ENCODE data around the gene PRDM11. TPM values are rescaled to one million over a fixed set of nuclear protein-coding genes. Genes with fewer than 3 reads are reported as not detected.
A peak's percentile ranks its signal among the peaks of the same experiment; 100 is the strongest.
"Not testable (repeated sequence)": the region's sequence is repeated elsewhere in the genome, so short reads cannot be mapped to it uniquely, and the experiment has no call there.

PRDM11 gene
- polyA plus RNA-seq, 4 donors = 18.9 to 24.1 (median 20.5) TPM

DNA sequence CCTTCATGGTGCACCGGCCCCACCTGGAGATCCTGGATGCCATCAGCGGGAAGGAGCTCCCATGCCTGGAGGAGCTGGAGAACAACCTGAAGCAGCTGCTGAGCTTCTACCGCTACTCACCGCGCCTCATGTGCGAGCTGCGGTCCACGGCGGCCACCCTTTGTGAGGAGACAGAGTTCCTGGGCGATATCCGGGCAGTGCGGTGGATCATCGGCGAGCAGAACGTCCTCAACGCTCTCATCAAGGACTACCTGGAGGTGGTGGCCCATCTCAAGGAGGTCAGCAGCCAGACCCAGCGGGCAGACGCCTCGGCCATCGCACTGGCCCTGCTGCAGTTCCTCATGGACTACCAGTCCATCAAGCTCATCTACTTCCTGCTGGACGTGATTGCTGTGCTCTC lies 80.5 kb downstream of the PRDM11 start:
- no peak for DNase-seq (ENCODE audit: low read depth in 4 of 4, low spot score in 3 of 4)

- DNase-seq (ENCODE audit: low read depth in 4 of 4, low spot score in 3 of 4) = no peak
Measured at GRCh38 chr11:45227836-45228235, 81.4 kb downstream of the PRDM11 start.

- DNase-seq (ENCODE audit: low read depth in 4 of 4, low spot score in 3 of 4) = no peak
Measured at GRCh38 chr11:45229401-45230020, 83.1 kb downstream of the PRDM11 start.

- DNase-seq (ENCODE audit: low read depth in 4 of 4, low spot score in 3 of 4) = no peak
Measured at GRCh38 chr11:45232341-45233080, 86.1 kb downstream of the PRDM11 start.

- DNase-seq (ENCODE audit: low read depth in 4 of 4, low spot score in 3 of 4) = no peak
Measured at GRCh38 chr11:45233121-45233803, 86.8 kb downstream of the PRDM11 start.

- DNase-seq (ENCODE audit: low read depth in 4 of 4, low spot score in 3 of 4) = no peak
Measured at GRCh38 chr11:45233804-45234170, 87.3 kb downstream of the PRDM11 start.

- no peak for DNase-seq (ENCODE audit: low read depth in 4 of 4, low spot score in 3 of 4)
Measured at GRCh38 chr11:45234306-45235006, 88.0 kb downstream of the PRDM11 start.

DNA sequence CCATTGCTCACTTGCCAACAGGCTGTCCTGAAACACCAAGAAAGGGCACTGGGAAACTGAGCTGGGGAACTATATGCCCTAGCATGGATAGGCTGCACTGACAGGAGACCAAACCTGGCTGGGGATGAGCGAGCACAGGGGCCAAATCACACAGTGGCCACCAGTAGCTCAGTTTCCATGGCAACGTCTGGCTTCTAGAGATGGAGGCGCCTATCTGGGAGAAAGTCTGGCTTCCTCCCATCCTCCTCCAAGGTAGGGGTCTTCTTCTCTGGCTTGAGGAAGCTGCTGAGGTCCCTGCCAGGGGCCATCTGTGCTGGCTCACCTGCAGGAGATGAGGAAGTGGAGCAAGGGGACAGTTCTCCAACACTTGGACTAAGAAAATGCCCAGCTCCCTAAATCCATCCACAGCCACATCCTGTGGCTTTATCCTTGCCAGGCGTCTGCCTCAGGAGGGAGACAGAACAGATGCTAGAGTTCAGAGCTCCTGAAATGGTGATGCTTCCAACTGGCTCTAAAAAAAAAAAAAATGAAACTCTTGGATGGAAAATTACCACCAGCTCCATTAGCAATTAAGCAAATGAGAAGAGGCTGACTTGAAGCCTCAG lies 91.4 kb downstream of the PRDM11 start:
- no peak for DNase-seq (ENCODE audit: low read depth in 4 of 4, low spot score in 3 of 4)

GRCh38 chr11:45238724-45239123 lies 92.3 kb downstream of the PRDM11 start:
- DNase-seq (ENCODE audit: low read depth in 4 of 4, low spot score in 3 of 4) = no peak

- DNase-seq (ENCODE audit: low read depth in 4 of 4, low spot score in 3 of 4) = no peak
Measured at GRCh38 chr11:45239733-45240132, 93.3 kb downstream of the PRDM11 start.

DNA sequence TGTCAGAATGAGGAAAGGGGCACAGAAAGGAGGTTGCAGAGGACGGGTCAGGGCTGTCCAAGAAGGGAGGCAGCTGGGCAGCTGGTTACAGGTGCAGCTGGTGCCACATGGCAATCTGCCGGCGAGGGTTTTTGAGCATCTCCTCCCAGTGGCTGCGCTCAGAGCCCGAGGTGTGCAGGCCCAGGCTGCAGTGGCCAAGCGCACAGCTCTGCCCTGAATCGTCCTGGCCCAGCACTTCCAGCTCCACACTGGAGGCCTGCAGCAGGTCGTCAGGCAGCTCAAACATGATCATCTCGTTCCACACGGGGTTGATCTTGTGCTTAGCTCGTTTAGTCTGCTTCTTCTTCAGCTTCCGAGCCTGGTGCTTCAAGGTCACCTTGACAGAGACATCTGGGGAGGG lies 97.5 kb downstream of the PRDM11 start:
- no peak for DNase-seq (ENCODE audit: low read depth in 4 of 4, low spot score in 3 of 4)

DNA sequence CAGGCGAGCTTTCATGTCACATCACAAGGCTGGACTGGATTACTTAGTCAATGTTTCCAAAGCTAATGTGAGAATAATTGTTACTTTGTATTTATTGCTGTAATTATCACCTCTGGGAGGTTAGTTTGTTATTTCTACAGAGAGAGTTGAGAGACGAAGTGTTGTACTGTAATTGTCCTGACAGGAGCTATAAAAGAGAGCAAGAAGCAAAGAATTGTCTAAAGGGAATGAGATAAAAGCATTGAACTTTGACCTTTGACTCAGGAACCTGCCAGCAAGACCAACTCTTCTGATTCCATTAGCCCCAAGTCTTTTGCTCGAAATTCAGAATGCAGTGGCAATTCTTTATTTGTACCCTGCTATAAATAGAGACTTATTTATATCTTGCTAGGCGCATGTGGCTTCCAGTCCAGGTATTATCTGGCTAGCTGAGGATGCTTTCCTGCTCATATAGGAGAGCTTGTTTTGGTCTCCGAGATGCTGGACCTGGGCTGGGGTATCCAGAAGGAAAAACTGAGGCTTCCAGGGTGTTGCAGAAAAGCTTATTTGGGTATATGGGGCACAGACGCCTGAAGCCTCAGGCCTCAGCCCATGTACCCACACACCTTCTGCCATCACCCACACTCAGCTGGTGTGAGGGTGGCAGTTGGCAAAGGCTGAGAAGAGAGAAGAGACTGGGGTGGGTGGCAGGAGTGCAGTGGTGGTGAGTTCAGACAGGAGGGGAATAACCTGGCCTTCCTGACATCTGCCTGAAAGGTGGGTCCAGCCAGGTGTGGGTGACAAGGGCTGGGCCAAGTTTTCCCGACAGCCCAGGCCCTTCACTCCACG lies 99.0 kb downstream of the PRDM11 start:
- DNase-seq (ENCODE audit: low read depth in 4 of 4, low spot score in 3 of 4) = no peak

DNA sequence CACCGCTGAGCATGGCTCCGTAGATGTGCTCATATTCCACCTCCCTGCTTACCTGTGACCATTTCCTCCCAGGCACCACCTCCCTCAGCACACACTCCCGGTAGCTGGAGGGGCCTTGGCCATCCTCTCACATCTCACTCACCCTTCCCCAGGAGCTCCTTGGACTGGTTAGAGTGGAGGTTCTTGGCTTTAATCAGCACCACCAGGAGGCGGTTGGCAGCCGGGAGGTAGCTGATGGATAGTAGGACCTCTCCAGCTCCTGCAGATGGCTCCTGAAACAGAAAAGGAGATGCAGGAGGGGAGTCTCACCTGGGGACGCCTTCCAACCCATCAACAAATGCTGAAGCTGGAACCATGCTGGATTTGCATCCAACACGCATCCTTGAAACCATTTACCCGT lies 99.8 kb downstream of the PRDM11 start:
- DNase-seq (ENCODE audit: low read depth in 4 of 4, low spot score in 3 of 4) = no peak

DNA sequence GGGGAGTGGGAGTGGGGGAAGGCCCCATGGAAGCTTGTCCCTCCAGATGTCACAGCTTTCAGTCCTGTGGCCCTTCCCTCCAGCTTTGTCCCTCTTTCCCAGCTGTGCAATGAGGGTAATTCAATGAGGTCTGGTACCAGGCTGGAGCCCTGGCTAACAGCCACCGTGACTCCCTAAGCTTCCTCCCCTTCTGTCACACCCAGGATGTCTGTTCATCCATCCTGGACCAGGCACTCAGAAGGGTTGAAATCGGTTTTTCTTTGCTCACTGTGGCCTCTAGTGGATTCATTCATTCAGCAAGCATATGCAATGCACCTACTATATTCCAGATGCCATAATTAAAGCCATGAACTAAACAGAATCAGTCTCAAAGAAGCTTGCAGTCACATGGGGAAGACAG lies 101.0 kb downstream of the PRDM11 start:
- no peak for DNase-seq (ENCODE audit: low read depth in 4 of 4, low spot score in 3 of 4)

- no peak for DNase-seq (ENCODE audit: low read depth in 4 of 4, low spot score in 3 of 4)
Measured at GRCh38 chr11:45248501-45249011, 102.1 kb downstream of the PRDM11 start.

DNA sequence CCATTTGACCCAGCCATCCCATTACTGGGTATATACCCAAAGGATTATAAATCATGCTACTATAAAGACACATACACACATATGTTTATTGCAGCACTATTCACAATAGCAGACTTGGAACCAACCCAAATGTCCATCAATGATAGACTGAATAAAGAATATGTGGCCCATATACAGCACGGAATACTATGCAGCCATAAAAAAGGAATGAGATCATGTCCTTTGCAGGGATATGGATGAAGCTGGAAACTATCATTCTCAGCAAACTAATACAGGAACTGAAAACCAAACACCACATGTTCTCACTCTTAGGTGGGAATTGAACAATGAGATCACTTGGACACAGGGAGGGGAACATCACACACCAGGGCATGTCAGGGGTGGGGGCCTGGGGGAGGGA lies 102.9 kb downstream of the PRDM11 start:
- not testable (repeated sequence) for DNase-seq (ENCODE audit: low read depth in 4 of 4, low spot score in 3 of 4)

DNA sequence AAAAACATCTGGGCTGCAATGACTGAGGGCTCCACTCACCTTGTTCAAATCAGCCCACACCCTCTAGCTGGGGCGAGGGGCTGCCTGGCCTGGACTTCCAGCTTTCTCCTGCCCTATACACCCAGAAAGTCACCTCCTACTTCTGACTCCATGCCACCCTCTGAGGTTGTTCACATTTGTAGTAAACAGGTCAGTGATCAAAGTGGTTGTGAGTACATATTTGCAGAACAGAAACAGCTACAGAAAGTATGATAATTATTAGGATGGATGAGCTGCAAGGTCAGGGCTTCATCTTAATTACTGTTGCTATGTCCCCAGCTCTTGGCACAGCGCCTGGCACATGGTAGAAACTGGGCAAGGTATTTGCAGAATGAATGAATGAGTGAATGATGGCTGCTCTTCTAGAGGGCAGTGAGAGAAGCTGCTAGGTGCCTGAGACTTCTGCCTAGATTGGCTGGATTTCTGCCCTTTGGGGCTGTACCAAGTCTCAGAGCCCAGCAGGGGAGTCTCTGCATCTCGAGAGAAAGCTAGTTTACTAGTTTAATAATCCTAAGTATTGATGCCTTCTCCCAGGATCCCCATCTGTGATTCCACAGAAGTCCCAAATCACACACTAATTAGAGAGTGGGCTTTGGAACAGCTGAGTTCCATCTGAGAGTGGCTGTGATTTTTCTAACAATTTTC lies 103.7 kb downstream of the PRDM11 start:
- peak in 1 of 4 donors; percentile 25 for DNase-seq (ENCODE audit: low read depth in 4 of 4, low spot score in 3 of 4)

DNA sequence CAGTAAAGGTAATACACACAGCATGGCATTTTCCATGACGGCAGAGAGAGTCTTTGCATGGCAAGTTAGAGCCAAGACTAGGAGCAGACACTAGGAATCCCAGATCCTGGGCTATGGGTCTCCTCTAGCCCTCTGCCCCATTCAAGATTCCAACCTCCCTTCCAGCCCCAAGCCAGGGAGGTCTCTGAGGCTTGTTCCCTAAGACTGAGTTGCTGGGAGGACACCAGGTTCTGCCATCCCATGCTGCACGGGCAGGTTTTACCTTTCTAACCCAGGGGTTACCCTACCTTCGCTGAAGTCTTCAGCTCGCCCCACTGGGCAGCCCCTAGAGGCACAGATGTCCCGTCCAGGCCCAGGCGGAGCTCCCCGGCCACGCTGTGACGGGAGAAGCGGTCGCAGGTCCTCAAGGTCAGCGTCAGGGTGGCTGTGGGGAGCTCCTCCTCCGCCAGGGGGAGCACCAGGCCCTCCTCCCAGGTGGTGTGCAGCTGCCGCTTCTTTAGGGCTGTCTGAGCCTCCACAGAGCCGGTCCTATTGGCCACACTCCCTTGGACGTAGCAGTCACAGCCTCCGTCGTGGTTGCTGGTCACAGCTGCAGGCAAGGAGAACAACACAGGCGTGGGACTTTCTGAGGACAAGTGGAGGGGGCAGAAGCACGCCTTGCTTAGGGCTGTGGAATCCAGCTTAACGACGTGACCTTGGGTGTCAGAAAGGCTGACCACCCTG lies 105.9 kb downstream of the PRDM11 start:
- DNase-seq (ENCODE audit: low read depth in 4 of 4, low spot score in 3 of 4) = no peak

DNA sequence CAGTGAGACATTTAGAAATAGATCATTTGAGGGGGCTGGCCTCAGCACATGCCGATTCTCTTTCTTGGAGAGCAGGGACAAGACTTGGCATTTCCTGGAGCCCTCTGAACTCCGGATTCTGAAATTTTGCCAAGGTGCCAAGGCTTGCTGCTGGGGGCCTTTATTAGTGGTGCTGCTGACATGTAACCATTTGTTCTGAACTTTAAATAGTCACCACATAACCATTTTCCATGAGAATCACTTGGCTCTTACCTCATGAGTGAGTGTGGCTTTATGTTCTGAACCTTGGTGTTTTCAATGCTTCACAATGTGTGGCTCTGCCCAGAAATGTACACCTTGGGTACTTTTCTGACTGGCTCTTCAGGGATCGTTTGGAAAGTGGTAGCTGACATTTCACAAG lies 106.4 kb downstream of the PRDM11 start:
- no peak for DNase-seq (ENCODE audit: low read depth in 4 of 4, low spot score in 3 of 4)
